ENCODE results near the gene NPAS3. TPM values are rescaled to one million over a fixed set of nuclear protein-coding genes. Genes with fewer than 3 reads are reported as not detected.

NPAS3 gene
- total RNA-seq, 2 donors from 2014 or later = 1.1 to 1.8 TPM

- intact Hi-C loops (cut with DNase I) = no loop called here
- Histone ChIP-seq H3K36me3 (no peaks in the 10 kb centered on the region), H3K27ac (no peak overlapping the region), H3K27me3 (replicated peaks; ENCODE audit: insufficient read depth) (no peaks in the 10 kb centered on the region), H3K4me1 (replicated peaks) (no peaks in the 10 kb centered on the region), H3K9me3 (no peaks in the 10 kb centered on the region), H3K4me3 (no peak overlapping the region)
- WGBS = 97% methylated on average over 2 of the region's 2 CpGs
- TF ChIP-seq, protein P1, sequence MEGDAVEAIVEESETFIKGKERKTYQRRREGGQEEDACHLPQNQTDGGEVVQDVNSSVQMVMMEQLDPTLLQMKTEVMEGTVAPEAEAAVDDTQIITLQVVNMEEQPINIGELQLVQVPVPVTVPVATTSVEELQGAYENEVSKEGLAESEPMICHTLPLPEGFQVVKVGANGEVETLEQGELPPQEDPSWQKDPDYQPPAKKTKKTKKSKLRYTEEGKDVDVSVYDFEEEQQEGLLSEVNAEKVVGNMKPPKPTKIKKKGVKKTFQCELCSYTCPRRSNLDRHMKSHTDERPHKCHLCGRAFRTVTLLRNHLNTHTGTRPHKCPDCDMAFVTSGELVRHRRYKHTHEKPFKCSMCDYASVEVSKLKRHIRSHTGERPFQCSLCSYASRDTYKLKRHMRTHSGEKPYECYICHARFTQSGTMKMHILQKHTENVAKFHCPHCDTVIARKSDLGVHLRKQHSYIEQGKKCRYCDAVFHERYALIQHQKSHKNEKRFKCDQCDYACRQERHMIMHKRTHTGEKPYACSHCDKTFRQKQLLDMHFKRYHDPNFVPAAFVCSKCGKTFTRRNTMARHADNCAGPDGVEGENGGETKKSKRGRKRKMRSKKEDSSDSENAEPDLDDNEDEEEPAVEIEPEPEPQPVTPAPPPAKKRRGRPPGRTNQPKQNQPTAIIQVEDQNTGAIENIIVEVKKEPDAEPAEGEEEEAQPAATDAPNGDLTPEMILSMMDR (IDR thresholded peaks at IDR 0.05) = no peak
- no peak for DNase-seq (ENCODE audit: low spot score)
Measured at GRCh38 chr14:33541171-33541570, 602.5 kb downstream of the NPAS3 start.

- Histone ChIP-seq H3K36me3 (no peaks in the 10 kb centered on the region), H3K27me3 (replicated peaks; ENCODE audit: insufficient read depth) (no peaks in the 10 kb centered on the region), H3K27ac (no peak overlapping the region), H3K9me3 (no peaks in the 10 kb centered on the region), H3K4me1 (replicated peaks) (no peaks in the 10 kb centered on the region), H3K4me3 (no peak overlapping the region)
- DNase-seq (ENCODE audit: low spot score) = no peak
- WGBS = 72% methylated on average over 11 of the region's 11 CpGs
- no peak for TF ChIP-seq POLR2A (IDR thresholded peaks at IDR 0.05)
- TF ChIP-seq, protein P1 (IDR thresholded peaks at IDR 0.05) = no peak
- TF ChIP-seq POLR2AphosphoS5 (IDR thresholded peaks at IDR 0.05) = no peak
- intact Hi-C loops (cut with DNase I) = no loop called here
Measured at GRCh38 chr14:33542338-33543287, 603.9 kb downstream of the NPAS3 start.

DNA sequence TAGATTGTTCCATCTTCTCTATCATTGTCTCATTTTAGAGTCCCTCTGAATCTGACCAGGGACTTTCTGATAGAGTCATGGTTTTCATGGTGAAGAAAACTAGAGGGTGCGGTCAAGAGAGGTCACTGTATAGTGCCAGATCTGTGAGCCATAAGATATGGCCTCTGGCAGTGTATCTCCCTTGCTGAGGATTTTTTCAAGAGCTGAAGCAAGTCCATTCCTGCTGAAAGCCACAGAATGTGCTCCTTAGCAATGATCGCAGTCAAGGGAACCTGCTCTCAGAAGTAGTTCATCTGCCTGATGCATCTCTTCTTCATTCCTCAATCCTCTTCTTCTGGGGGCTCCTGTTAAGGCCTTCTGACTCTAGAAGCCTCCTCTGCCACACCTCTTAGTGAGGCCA lies 607.0 kb downstream of the NPAS3 start:
- TF ChIP-seq POLR2A (IDR thresholded peaks at IDR 0.05) (no peak), POLR2AphosphoS5 (IDR thresholded peaks at IDR 0.05) (no peak)
- Histone ChIP-seq H3K4me3 (no peak overlapping the region), H3K27ac (no peak overlapping the region), H3K9me3 (no peaks in the 10 kb centered on the region), H3K4me1 (replicated peaks) (no peaks in the 10 kb centered on the region), H3K27me3 (replicated peaks; ENCODE audit: insufficient read depth) (no peaks in the 10 kb centered on the region), H3K36me3 (no peaks in the 10 kb centered on the region)
- intact Hi-C loops (cut with DNase I) = no loop called here
- 92% methylated on average over 2 of the region's 2 CpGs for WGBS
- no peak for DNase-seq (ENCODE audit: low spot score)

- intact Hi-C loops (cut with DNase I) = no loop called here
- DNase-seq (ENCODE audit: low spot score) = no peak
- Histone ChIP-seq H3K4me3 (no peak overlapping the region), H3K27me3 (replicated peaks; ENCODE audit: insufficient read depth) (no peaks in the 10 kb centered on the region), H3K4me1 (replicated peaks) (no peaks in the 10 kb centered on the region), H3K27ac (no peak overlapping the region), H3K36me3 (no peaks in the 10 kb centered on the region), H3K9me3 (no peaks in the 10 kb centered on the region)
- WGBS = 82% methylated on average over 1 of the region's 1 CpG
- no peak for TF ChIP-seq POLR2AphosphoS5 (IDR thresholded peaks at IDR 0.05)
- TF ChIP-seq POLR2A (IDR thresholded peaks at IDR 0.05) = no peak
- TF ChIP-seq, protein P1 (IDR thresholded peaks at IDR 0.05) = no peak
Measured at GRCh38 chr14:33548606-33549005, 609.9 kb downstream of the NPAS3 start.

DNA sequence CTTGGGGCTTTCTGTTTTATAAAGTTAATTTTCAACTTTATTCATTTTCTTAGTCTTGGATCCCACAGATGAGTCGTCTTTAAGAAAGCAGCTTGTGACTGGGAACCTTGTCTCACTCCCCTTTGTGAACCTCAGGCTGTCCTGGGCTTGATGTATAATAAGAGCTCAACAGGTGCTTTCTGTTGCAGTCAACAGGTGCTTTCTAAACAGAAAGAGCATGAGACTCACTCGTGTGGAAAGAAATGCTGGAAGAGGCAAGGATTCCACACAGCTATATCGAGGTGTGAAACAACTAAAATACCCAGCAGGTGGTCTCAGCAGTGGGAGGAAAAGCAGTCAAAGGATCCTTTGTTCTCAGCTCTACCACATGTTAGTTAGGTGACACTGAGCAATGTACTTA lies 613.3 kb downstream of the NPAS3 start:
- Histone ChIP-seq H3K4me3 (no peak overlapping the region), H3K27ac (no peak overlapping the region), H3K4me1 (replicated peaks) (no peaks in the 10 kb centered on the region), H3K9me3 (no peaks in the 10 kb centered on the region), H3K36me3 (no peaks in the 10 kb centered on the region), H3K27me3 (replicated peaks; ENCODE audit: insufficient read depth) (no peaks in the 10 kb centered on the region)
- 62% methylated on average over 3 of the region's 3 CpGs for WGBS
- no peak for DNase-seq (ENCODE audit: low spot score)
- intact Hi-C loops (cut with DNase I) = no loop called here
- TF ChIP-seq POLR2AphosphoS5 (IDR thresholded peaks at IDR 0.05) (no peak), POLR2A (IDR thresholded peaks at IDR 0.05) (no peak)
